Stimulated activated CD8-positive, alpha-beta memory T cell treated with anti-CD3 and anti-CD28 coated beads, Interleukin-2, amount 100 ng/mL, for 48 hours (primary cell): ENCODE data around the gene GPATCH8.
"Not testable (repeated sequence)": the region's sequence is repeated elsewhere in the genome, so short reads cannot be mapped to it uniquely, and the experiment has no call there.

ENCODE experiments used
- DNase-seq, 2 donors: peaks; one replicate each; pipeline ENCODE4 v3.0.0-alpha.2; 2020; ENCODE audit warnings: low read depth in 2 of 2

The GPATCH8 gene

DNA sequence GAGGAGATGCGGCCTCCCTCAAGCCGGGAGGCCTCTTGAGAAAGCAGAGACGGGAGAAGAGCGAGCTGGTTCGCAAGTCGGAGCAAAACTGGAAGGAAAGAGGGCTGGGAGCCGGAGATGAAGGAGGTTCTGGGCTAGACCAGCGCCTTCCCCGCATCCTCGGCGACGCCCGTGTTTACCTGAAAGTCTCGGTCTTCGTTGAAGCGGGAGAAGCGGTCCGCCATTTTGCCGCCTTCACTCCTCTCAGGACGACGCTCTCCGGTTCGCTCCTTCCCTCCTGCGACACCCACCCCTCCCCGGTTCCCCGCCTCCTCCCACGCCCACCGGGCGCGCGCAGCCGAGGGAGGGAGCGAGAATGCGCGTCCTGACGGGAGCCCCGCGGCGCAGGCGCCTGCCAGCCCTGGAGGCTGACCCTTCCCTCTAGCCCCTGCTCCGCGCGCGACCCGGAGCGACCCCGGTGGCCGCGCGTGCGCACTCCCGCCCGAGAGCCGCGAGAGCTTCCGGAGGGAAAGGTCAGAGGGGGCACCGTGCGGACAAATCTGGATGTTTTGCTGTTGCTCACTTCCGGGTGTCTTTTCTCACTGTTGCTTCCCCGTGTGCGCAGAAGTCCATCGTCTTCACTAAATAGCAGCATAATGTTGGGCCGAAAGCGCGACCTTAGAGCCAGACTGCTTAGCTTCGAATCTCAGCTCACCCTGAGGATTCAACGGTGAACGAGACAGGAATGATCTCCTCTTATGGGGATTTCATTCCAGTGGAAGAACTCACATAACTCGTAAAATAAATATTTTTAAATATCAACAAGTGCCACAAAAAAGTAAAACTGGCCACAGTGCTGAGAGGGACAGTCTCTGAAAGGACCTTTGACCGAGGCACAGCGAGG, at the start of gene GPATCH8:
Gene GPATCH8, minus strand, starts transcription at position 260 of the 883 bp plus-strand sequence. Its CDS starts 36 bp downstream, at position 224.
- DNase-seq: peak; percentile 89 to 93

DNA sequence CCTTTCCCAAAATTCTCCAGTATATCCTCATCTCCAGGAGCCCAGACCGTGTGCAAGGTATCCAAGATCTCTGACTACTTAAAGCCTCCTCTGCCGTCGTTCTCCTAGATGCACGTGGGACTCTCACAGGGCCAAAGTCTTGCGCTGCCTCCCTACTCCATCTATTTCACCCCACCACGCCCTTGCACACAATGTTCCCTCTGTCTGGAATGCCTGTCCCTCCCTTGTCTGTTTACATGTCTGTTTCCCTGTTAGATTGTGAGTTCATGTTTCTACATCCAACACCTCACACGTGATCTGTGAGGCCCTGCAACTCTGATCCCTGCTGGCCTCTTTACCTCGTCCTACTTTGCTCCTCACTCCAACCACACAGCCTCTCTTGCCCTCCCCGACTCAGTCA, 49.2 kb upstream of the GPATCH8 start:
- DNase-seq: no peak

DNA sequence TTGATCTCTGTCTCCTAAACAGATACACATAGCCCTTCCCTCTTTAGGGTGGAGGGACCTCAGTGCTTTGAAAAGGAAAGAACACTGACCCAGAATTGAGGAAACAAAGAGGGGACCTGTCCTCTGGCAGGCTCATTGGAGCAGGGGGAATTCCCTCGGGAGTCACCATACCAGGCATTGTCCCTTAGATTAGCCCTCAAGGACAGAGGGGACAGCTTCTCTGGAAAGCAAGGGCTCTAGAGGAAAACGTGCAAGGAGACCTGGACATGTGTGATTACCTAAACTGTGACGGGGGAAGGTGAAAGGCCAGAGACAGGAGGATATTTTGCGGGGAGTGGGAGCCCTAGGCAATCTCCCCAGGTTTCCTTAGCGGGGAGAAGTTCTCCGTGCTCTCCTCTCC, 46.5 kb upstream of the GPATCH8 start:
- DNase-seq: no peak

DNA sequence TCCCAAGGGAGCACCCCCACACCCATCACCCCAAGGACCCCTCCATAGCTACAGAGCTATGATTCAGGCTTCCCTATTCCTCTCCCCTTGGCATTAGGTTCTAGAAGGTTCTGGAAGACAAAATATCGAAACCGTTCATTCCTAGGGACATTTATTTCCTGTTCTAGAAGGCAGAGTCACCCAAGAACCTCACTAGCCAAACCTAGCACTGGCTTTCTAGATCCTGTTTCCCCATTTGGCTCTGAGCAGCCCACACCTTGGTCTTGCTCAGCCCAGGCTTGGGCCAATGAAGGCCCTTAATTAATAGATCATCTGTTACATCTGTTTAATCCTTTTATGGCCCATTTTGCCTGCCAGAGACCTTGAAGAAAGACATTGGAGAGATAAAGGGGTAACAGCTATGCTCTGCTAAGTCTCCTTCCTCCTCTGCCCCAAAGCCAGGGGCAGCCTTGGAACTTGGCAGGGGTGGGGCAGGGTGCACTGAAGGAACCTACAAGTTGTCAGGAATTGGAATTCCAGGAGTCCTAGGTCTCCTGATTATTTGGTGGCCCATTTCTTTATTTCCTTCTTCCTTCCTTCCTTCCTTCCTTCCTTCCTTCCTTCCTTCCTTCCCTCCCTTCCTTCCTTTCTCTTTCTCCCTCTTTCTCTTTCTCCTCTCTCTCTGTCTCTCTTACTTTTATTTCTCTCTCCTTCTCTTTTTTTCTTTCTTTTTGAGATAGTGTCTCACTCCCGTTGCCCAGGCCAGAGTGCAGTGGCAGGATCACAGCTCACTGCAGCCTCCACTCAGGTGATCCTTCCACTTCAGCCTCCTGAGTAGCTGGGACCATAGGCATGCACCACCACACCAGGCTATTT, 45.4 kb upstream of the GPATCH8 start:
- DNase-seq: no peak

DNA sequence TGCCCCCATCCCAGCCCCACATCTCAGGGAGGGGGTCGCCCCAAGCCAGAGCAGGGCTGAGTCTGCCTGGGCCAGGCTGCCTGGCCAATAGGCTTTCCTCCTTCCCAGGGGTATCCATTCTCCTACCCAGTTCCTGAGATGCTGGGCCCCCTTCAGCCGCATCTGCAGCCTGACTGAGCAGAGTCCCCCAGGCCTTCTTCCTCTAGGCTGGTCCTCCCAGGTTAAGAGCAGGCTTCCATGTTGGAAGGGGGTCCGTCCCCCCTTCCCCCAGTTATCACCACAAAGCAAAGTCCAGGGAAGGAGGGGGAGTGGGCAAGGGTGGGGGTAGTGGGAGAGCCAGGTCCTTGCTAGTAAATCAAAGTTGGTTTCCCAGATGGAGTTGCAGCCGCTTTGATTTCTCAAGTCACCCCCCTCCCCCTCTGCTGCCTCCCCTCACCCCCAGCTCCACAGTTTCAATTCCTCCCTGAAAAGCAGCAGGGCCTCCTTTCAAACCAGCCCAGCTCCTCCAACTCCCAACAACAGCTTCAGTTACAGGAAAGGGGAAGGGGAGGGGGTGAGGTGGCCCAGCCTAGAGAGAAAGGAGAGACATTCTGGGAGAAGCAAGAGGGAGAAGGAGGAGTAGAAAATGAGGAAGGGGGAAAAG, 44.5 kb upstream of the GPATCH8 start:
- DNase-seq: no peak

DNA sequence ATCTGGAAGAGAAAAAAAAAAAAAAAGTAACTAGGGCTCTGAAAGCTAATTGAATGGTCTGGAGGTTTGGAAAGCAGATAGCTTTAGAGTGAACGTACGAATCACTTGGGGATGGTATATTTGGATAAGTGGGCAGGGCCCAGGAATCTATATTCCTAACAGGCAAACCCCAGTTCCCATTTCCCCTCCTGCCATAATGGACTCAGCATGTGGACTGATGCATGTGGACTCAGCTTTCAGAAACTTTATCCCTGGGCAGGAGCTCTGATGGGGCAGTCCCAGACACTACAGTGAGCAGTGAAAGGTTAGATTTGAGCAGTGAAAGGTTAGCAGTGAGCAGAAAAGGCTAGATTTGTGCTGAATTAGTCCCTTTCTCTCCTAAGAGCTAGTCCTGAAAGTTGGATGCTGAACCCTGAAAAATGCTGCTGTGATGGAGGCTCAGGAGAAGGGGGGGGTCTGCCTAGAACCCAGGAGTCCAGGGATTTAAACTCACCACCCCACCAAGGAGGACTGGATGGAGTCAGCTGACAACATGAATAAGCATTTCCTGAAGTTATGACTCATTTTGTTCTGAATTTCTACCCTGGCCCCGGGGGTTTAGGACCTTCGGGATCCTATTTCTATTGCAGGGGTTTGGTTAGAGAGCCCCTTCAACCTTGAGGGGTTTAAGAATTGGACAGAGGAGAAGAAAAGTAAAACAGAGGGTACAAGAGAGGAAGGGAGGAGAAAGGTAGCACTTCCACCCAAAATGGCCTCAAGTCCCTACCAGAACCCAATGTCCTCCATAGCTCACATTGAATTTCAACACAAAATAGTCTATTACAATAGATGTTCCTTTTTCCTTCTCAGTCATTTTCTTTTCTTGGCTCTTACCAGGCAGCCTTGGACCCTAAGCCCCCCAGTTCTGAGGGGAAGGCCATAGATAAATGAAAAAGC, 43.7 kb upstream of the GPATCH8 start:
- DNase-seq: no peak

DNA sequence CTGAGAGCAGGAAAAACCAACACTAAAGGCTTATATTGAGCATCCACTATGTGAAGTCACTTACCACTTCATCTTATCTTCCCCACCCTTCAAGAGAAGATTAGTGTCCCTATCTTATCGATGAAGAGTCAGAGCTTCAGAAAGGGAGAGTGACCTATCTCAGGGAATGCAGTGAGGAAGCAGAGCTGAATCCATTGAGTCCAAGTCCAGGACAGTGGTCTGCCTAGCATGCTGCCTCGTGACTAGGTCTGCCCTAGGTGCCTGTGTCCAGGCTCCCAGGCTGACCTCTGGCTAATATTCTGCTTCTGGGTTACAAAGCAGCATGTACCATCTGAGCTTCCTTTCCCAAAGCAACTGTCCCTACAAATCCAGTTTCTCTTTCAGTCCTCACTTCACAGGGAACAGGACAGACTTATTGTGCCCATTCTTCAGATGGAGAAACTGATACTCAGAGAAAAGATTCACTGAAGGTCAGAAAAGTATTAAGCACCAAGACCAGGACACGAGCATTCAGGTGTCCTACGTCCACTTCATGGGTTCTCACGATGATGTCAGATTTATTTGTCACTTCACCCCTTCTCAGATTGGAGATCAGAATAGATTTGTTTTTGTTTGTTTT, 40.8 kb upstream of the GPATCH8 start:
- DNase-seq: no peak

DNA sequence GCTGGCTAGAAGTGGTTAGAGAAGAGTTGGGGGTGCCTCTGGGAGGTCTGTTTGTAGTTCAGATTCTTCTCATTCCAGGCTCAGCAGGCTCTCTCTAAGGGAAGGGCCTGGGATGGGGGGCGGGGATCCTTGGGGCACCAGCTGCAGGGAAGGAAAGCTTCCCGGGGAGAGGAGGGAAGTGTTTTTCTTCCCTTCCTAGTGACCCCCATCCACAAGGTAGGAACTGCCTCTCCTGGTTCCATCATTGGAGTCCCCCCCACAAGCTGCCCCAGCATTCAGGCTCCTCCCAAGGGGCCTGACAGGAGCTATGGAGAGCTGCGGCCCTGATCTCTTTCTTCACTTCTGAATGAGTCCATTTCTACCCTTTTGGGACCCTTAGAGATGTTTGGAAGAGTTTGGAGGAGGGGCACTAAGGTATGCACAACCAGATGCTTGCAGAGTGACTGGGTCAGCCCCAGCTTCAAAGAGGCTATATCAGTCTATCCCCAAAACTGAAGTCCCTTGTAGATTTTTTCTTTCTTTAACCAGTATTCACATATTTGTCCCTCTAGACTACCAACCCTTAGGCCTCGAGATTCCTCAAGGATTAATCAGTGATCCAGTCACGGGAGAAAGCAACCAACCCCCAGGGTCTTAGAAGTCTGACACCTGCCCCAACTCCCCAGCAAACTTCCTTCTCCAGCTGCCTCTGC, 40.2 kb upstream of the GPATCH8 start:
- no peak for DNase-seq

DNA sequence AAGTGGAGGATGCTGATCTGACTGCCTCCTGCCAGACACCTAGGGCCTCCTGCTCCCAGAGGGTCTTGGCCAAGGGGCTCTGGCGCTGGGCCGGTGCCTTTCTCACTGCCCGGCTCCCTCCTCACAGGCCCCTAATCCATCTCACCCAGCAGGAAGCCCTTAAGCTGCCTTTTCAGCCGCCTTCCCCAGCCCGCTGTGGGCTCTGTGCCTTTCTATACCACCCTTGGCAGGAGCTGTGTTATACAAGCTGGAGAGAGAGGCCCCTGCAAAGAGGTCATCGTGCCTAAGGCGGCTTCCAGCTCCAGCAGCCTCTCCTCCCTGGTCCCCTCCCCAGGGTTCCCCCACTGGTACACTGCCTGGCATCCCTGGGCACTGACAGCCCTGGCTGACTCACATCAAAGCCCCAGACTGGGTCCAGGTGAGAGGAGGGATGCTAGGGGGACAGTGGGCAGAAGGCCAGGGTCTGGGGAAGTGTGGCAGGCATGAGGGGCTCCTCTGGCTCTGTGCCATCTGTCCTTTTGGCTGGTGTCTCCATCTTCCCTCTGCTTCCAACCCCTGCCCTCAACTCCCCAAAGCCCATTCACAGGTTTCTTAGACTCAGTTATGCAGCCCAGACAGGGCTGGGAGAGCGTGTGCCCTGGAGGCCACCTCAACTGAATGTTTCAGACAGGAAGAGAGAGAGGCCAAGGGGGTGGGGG, 38.8 kb upstream of the GPATCH8 start:
- DNase-seq: no peak

DNA sequence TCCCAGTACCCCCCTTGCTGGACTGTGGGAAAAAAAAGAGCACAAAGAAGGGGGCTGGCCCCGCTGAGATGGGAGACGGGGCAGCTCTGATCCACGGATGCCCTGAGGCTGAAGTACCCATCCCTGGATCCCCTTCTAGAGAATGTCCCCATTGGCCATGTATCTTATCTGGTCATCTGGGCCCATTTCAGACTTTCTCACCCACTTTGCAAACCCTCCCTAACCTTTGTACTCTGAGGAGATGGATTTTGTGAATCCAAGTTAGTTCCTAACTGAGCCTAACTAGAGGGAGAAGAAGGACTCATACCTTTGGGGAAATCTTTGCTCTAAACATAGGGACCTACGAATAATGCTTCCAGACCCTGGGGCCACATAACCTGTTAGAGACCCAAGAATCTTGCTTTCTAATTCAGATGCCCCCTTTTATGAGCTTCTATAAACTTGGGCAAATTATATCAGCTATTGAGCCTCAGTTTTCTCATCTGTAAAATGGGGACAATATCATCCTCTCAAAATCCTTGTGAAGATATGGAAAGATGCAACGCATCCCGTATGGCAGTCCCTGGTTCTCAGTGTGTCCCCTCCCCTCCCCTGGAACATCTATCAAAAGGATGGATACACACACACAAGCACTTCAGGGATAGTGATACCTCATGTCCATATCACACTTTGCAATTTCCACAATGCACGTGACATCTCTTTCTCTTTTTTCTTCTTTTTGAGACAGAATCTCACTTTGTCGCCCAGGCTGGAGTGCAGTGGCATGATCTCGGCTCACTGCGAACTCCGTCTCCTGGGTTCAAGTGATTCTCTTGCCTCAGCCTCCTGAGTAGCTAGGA, 37.3 kb upstream of the GPATCH8 start:
- no peak for DNase-seq

DNA sequence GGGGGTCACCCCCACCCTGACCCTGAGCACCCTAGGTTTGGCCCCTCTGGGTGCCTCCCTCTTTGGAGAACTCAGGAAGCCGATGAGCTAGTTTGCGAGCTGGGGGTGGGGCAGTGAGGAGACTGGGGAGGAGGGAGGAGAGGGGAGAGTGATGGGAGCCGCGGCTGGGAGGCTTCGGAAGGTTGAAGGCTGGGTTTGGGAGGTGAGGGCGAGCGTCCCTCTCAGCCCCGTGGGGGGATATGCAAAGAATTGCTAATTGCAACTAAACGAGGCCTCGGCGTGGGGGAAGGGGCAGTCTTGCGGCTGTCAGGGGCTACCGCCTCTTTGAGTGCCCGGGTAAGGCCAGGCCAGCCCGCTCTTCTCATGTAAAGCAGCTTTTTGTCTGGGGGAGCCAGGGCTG, 36.5 kb upstream of the GPATCH8 start:
- DNase-seq: no peak

DNA sequence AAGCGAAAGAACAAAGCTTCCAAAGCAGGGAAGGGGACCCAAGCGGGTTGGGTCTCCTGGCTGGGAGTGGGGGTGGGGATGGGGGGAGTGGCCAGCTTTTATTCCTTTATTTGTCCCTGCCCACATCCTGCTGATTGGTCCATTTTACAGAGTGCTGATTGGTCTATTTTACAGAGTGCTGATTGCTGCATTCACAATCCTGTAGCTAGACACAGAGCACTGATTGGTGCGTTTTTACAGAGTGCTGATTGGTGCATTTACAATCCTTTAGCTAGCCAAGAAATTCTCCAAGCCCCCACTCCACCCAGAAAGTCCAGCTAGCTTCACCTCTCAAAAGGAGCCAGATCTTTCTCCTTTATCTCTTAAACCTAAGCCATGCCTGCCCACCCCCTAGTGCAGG, 34.7 kb upstream of the GPATCH8 start:
- DNase-seq: not testable (repeated sequence)

DNA sequence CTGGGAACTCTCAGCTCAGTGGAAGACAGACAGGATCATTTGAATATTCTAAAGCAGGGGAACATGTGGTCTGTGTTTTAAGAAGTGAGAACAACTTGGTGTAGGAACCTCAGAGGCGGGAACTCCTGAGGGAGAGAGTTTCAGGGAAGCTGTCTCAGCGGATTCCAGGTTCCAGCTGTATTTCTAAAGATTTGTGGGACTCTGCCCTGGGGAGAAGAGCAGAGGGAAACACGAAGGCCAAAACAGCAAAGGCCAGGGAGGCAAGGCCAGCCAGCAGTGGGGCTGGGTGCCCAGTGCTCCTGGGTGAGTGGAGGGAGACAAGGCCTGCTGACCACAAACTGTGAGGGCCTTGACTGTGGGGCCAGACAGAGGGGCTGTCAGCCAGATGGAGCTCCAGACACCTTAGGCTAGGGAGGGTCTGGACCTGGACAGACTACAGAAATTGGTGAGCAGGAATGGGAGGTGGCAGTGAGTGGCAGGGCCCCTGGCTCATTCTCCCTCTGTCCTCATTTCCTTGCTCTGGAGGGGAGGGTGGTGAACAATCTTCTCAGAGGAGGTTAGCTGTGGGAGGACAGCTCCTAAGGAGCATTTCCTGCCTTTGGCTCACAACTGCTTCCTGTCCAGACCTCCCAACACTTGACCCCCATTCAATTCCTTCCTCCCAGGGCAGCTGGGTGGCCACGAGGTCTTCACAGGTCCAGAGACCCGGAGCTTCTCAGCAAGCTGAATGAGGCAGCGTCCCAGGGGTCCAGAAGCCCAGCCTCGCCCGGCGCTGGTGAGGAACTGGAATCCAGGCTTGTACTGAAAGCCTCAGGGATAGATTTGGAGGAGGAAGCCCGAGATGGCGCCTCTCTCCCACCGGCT, 33.1 kb upstream of the GPATCH8 start:
- no peak for DNase-seq

DNA sequence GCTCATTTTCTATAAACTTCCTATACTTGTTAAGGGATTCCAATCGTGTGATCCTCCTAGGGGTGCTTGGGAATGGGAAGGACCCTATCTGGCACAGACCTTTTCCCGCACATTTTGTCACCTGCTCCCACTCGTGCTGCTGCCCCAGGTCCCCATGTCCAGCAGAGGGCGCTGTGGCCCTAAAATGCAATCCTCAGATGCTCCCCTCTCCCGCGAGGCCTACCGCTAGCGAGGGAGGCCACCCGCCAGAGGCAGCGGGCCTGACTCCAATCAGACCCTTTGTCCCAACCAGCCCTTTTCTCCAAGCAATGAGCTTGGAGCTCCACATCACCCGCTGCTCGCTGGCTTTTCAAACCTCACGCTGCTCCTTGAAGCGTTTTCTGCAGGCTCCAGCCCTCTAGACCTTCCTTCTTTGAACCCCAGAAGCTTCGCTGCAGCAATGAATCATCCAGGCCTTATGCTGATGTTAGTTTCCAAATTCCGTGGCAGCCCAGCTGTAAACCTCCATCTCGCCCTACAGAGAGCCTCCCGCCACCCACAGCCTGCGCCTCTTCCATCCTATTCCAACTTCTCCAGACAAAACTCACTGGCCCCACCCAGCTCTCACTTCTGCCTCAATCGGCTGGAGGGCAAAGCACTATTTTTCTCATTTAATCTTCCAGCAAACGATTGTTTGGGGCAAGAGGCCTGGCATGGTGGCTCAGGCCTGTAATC, 30.5 kb upstream of the GPATCH8 start:
- peak; percentile 84 to 89 for DNase-seq

DNA sequence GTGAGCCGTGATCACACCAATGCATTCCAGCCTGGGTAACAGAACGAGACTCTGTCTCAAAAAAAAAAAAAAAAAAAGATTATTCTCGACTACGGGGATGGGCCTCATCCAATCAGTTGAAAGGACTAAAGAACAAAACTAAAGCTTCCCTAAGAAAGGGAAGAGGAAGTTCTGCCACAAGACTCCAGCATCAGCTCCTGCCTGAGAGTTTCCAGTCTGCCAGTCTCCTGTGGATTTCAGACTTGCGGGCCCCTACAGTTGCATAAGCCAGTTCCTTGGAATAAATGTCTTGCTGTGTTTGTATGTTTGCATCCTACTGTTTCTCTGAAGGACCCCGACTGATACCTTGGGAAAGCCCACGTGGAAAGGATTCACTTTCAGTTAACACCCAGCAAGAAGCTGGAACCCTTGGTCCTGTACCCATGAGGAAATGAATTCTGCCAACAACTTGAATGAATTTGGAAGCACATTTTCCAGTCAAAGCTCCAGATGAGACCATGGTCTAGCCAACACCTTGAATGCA, 27.8 kb upstream of the GPATCH8 start:
- no peak for DNase-seq

DNA sequence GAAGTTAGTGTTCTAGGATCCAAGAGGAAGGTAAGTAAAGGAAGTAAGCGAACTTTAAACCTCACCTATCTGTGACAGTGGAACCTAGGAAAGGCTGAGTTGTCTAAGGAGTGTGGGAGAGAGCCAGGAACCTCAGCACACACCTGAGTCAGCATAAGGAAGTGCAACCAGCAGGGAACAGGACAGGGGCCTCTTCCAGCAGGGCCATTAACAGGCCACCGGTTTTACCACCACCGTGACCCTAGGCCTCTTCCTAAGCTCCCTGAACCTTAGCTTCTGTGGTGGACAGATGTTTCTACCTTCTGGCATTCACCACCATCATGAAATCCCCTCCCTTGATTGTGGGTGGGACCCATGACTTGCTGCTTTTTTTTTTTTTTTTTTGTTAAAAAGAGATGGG, 26.7 kb upstream of the GPATCH8 start:
- DNase-seq: no peak

DNA sequence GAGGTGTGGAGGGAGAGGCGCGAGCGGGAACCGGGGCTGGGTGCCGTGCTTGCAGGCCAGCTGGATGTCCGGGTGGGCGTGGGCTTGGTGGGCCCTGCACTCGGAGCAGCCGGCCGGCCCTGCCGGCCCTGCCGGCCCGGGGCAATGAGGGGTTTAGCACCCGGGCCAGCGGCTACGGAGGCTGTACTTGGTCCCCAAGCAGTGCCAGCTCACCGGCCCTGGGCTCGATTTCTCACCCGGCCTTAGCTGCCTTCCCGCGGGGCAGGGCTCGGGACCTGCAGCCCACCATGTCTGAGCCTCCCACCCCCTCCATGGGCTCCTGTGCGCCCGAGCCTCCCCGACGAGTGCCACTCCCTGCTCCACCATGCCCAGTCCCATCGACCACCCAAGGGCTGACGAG, 24.7 kb upstream of the GPATCH8 start:
- DNase-seq: no peak
